ENCODE results near the gene TSPAN9.

TSPAN9 gene

DNA sequence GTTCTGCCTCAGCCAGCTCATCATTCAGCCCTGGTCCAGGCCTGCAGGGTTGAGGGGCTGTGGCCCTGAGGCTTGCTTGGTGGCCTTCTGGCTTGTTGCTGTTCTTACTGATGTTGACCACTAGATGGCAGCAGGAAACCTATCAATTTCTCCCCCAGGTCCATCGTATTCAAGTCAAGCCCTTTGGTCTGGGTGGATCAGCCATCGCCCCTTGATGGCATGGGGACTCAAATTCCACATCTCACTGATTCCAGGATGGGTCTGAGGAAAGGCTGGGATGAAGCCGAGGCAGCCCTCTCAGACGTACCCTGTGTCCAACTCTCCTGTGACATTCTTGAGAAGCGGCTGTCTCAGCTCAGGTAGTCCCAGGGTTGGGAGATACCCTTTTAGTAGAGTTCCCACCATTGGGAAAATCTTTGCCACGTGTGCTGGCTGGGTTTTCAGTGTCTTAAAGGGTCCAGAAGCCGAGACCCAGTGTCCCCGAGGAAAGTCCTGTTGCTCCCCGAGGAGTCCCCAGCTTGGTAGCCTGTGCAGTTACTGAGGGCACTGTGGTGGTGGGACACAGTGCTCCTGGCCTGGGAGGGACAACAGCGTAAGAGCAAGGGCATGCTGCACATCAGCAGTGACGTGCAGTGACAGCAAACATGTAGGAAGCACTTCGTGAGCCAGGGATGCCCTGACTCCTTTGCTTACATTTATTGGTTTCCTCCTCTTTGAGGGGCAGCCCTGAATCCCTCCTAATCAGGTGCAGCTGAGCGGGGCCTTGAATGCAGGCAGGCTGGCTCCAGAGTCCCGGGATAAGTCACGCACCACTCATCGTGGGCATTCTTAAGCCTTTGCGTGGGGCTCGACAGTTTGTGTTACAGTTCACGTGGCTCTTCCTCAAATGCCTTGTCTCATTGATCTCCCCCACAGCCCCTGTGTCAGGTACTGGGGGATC, 58.6 kb downstream of the TSPAN9 start:
- peak; percentile 77 for DNase-seq (ENCODE audit: insufficient read length, low spot score)
- FAIRE-seq = peak; percentile 38
- no peak for TF ChIP-seq POLR2A (IDR thresholded peaks at IDR 0.05; ENCODE audit: low read depth, low read length)

DNA sequence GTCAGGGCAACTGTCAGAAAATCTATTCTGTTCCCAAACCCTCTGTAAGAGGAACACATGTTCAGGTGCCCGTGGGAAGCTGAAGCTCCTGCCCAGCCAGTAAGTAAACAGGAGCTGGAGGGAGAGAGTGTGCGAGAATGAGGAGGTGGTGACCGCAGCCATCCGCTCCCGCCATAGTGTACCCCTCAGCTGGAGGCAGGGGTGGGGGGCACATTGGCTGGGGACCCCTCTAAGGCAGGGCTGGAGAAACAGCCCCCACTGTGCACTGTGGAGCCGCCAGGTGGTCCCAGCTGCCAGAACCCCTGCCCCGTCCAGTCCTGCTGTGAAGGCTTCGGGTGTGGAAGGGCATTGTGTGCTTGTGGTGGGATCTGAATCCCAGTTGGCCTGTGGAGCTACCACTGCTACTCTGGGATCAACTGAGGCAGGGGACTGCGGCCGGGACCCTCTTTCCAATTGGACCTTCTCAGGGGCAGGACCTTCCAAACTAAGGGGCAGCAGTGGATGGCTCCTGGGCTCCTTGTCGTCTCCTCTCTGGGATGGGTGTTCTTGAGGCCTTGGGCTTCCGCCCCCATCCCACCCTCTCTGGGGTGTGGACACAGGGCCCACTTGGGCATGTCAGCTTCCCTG, 59.6 kb downstream of the TSPAN9 start:
- no peak for TF ChIP-seq POLR2A (IDR thresholded peaks at IDR 0.05; ENCODE audit: low read depth, low read length)
- DNase-seq (ENCODE audit: insufficient read length, low spot score) (no peak), FAIRE-seq (no peak)

DNA sequence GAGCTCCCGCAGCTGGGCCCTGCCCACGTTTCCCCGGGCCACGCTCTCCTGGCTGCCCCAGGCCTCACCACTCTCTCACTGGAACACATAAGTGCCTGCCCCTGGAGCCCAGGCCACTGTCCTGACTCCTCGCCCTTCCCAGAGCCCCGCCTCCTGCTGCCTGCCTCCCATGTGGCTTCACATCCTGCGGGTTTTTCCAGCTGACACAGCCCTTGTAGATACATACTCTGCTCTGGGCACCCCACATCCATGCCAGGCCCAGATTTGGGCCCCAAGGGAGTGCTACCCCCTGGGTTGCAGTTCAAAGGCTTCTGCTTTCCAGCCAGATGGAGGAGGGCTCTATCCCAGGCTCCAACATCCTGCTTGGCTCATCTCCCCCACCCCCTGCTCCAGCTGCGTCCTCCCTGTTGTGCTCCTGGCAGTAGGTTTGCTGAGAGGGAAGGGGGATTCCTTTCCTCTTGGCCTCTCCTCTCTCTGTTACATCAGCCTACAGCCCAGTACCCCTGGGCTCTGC, 60.1 kb downstream of the TSPAN9 start:
- DNase-seq (ENCODE audit: insufficient read length, low spot score) (peak; percentile 61), FAIRE-seq (no peak)
- no peak for TF ChIP-seq POLR2A (IDR thresholded peaks at IDR 0.05; ENCODE audit: low read depth, low read length)

DNA sequence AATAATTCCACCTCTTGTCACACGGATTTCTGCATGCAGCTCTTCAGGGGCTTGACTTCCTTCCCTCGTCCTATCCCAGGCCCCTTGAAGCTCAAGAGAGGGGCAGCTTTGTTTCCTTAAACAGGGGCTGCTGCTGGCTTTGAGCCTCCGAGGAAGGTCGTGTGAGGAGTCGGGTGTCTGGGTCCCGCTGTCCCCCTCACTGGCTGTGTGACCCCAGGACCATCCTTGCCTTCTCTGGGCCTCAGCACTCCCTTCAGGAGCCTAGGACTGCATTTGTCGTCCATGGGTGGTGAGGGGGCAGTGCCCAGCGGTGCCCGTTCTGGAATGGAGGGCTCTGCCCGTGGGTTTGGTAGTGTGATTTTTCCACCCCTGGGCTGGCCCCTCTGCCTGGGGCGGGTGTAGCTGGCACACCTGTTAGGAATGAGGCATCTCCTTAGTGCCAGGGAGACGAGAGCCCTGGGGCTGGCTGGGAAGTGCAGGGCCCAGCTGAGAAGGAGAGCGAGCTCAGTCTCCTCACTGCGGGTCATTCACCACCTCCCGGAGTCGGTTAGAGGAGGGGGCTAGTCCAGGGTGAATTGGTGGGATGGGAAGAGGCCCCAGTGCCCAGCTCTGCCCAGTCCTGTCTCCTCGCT, 60.8 kb downstream of the TSPAN9 start:
- DNase-seq (ENCODE audit: insufficient read length, low spot score) (no peak), FAIRE-seq (no peak)
- TF ChIP-seq POLR2A (IDR thresholded peaks at IDR 0.05; ENCODE audit: low read depth, low read length) = no peak

DNA sequence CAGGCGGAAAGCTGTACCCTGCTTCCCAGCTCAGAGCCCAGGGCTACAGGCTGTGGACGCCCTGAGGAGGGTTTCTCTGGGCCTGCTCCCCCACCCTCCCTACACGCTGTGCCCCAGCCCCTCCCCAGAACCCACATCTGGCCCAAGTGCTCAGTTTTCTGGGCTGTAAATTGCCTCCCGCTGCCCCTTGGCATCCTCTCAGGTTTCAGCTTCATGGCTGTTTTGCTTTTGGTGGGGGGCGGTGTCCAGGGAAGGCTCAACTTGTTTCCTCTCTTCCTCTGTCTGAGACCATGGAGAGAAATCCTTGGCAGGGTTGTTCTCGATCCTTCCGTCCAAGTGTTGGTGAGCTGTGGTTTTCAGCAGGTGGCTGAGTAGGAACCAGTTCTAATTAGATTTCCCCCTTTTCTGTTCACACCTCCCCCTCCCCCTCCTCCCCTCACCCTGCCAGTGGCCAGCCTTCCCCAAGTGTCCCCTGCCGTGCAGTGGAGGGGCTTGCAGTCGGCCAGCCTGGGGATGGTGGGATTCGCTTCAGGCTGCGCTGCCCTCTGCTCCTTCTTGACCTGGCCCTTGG, 61.8 kb downstream of the TSPAN9 start:
- FAIRE-seq = no peak
- no peak for TF ChIP-seq POLR2A (IDR thresholded peaks at IDR 0.05; ENCODE audit: low read depth, low read length)
- DNase-seq (ENCODE audit: insufficient read length, low spot score) = no peak

DNA sequence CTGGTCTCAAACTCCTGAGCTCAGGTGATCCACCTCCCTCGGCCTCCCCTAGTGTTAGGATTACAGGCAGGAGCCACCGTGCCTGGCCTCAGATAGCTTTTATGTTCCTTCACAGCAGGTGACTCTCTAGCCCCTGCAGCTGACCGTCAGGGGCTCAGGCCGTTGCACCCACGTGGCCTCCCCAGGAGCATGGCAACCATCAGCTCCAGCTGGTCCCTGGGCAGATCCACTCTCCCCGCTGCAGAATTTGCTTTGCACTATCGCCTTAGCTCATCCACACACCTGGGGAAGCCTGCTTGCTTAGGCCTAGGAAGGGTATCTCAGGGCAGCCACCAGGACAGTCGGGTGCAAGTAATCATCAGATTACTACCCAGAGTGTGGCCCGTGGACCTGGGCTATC, 62.6 kb downstream of the TSPAN9 start:
- DNase-seq (ENCODE audit: insufficient read length, low spot score) (no peak), FAIRE-seq (no peak)
- no peak for TF ChIP-seq POLR2A (IDR thresholded peaks at IDR 0.05; ENCODE audit: low read depth, low read length)

DNA sequence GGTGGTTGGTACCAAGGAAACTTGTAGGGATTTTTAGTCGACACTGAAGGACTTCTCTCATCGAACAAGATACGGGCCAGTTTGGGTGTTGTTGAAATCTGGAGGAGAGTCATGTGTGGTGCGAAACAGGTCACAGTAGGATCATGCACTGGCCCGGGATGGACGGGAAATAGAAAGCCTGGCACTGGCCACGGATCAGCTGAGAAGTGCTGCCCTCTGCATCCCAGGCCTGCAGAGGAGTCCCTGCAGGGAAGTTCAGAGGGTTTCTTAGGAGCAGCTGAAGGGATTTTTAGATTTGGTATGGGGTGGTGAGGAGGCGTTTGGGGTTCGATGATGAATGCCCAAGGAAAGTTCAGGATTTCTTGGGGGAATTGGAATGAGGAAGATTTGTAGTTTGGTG, 63.1 kb downstream of the TSPAN9 start:
- FAIRE-seq = no peak
- DNase-seq (ENCODE audit: insufficient read length, low spot score) = no peak
- no peak for TF ChIP-seq POLR2A (IDR thresholded peaks at IDR 0.05; ENCODE audit: low read depth, low read length)

DNA sequence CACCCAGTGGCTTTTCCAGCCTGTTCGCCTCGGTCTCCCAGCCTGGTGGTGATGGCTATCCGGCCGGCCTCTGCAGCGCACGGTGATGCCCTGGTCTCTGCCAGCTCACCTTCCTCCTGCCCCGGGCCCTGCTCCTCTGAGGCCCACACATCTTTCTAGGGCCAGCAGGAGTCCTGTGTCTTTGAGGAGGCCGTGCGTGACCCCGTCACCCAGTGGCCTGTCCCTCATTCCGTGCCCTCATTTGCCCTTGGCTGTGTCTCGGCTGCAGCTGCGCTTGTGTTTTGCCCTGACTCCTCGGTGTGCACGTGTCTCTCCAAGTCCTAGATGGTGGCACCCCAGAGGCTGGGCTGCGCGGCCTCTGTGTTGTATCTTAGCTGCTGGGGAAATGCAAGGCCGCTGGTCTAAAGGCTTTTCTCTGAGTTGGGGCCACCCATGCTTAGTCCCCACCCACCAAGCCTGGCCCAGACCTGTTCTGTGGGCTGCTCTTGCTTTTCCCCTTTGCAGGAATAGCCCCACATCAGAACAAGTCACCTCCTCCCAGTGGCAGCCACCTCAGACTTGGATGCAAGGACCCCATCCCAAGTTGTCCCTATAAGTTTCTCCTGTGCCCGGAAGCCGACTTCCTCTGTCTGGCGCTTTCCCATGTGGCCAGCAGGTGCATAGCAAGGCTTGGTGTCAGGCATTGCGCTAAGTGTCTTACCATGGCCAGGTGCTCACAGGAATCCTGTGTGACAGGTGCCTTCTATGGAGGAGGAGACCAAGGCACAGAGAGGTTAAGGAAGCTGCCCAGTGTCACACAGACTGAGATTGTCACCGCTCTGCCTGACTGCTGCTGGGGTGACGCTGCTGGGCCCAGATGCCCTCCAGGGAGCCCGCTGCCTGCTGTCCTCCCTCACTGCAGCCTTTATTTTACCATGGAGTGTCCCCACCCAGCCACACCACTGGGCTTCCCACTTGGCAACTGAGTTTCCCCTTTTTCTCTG, 64.5 kb downstream of the TSPAN9 start:
- DNase-seq (ENCODE audit: insufficient read length, low spot score) (no peak), FAIRE-seq (no peak)
- no peak for TF ChIP-seq POLR2A (IDR thresholded peaks at IDR 0.05; ENCODE audit: low read depth, low read length)

DNA sequence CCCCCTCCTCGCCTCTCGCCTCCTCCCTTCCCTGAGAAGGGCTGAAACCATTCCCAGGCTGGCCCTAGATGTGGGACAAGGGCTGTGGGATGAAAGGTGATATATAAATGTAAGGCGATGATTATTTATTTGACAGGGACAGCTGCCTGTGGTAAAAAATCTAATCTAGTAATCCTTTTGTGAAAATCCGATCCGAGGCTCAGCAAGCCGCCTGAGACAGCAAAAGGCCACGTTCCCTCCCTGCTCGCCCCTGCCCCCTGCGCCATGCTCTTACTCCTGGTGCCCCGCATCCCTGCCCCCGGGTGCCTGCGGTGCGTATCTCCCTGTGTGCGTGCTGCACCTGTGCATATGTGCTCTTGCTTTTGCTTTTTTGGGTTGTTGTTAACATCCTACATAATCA, 65.2 kb downstream of the TSPAN9 start:
- no peak for DNase-seq (ENCODE audit: insufficient read length, low spot score)
- no peak for TF ChIP-seq POLR2A (IDR thresholded peaks at IDR 0.05; ENCODE audit: low read depth, low read length)
- no peak for FAIRE-seq

DNA sequence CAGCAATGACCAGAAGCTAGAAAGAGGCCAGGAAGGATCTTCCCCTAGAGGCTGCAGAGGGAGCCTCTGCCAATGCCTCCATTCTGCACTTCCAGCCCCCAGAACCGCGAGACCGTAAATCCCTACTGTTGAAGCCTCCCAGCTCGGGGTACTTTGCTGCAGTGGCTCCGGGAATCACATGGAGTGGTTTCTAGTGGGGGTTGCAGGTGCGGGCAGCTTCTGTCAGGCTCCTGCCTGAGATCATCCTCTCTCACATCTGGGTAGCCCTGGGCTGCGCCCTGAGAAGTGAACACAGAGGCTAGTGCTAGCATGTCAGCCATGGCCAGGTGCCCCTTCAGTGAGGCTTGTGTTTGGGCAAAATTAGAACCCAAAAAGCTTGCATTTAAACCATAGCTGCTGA, 67.3 kb downstream of the TSPAN9 start:
- DNase-seq (ENCODE audit: insufficient read length, low spot score) (no peak), FAIRE-seq (no peak)
- TF ChIP-seq POLR2A (IDR thresholded peaks at IDR 0.05; ENCODE audit: low read depth, low read length) = no peak

DNA sequence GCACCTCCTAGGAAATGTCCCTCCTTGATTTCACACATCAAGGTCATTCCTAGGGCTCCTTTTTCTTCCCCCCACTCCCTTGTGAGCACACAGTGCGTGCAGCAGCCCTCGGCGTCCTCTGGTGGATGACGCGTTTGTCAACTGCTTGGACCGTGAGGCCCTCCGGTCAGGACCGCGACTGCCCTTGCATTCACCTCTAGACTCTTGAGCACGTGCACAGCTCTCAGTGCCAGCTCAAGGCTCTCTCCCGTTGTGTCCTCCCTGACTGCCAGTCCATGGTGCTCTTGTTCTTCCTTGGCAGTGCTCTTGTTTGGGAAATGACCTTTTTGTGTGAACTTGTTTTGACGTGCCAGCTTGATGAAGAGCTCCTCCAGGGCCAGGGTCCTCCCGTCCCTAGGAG, 67.9 kb downstream of the TSPAN9 start:
- DNase-seq (ENCODE audit: insufficient read length, low spot score) = no peak
- no peak for FAIRE-seq
- TF ChIP-seq POLR2A (IDR thresholded peaks at IDR 0.05; ENCODE audit: low read depth, low read length) = no peak

DNA sequence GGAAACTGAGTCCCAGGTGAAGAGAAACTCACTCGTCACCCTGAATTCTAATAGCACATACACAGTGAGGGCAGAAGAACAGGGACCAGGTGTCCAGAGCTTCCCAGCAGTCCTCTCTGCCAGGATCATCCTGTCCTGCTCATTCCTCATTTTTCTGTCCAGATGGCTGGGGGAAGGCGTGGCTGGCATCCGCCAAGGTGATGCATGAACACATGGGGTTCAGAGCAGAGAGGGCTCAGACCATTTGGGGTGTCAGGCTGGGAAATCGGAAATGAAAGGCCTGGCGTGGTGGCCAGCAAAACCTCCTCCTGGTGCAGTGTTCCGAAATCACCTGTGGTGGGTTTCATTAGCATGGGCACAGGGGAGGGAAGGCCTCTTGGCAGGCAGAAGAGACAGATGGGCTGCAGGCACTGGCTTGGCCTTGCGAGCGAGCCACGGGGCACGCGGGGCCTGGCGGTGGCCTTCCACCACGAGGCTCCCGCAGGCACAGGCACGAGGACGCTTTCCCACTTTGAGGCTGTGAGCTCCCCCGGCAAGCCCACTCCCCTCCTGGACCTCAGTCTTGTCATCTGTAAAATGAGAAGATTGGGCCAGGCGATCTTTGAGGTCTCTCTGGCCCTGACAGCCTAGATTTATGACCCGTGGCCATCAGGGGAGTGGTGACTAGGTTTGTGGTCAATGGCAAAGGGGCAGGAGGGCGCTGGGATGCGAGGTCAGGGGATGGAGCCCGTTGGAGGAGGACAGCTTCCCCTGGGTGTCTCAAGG, 68.5 kb downstream of the TSPAN9 start:
- no peak for FAIRE-seq
- no peak for DNase-seq (ENCODE audit: insufficient read length, low spot score)
- no peak for TF ChIP-seq POLR2A (IDR thresholded peaks at IDR 0.05; ENCODE audit: low read depth, low read length)

Data from H54 (cell line).